ENCODE measurements around the gene GGT6.
"Not testable (repeated sequence)": the region's sequence is repeated elsewhere in the genome, so short reads cannot be mapped to it uniquely, and the experiment has no call there.

The GGT6 gene

GRCh38 chr17:4580291-4580690 lies 19.9 kb upstream of the GGT6 start (continued):
- TF ChIP-seq, protein P1, sequence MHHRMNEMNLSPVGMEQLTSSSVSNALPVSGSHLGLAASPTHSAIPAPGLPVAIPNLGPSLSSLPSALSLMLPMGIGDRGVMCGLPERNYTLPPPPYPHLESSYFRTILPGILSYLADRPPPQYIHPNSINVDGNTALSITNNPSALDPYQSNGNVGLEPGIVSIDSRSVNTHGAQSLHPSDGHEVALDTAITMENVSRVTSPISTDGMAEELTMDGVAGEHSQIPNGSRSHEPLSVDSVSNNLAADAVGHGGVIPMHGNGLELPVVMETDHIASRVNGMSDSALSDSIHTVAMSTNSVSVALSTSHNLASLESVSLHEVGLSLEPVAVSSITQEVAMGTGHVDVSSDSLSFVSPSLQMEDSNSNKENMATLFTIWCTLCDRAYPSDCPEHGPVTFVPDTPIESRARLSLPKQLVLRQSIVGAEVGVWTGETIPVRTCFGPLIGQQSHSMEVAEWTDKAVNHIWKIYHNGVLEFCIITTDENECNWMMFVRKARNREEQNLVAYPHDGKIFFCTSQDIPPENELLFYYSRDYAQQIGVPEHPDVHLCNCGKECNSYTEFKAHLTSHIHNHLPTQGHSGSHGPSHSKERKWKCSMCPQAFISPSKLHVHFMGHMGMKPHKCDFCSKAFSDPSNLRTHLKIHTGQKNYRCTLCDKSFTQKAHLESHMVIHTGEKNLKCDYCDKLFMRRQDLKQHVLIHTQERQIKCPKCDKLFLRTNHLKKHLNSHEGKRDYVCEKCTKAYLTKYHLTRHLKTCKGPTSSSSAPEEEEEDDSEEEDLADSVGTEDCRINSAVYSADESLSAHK (tag by site-specific recombination; IDR thresholded peaks at IDR 0.05) = no peak

GRCh38 chr17:4579678-4580077 lies 19.3 kb upstream of the GGT6 start:
- Histone ChIP-seq H3K27ac (ENCODE audit: extremely low read depth, low read depth, low read length) (no peak overlapping the region), H3K9me3 (ENCODE audit: control insufficient read depth, insufficient read depth, low read depth, low read length) (no peaks in the 10 kb centered on the region), H3K36me3 (ENCODE audit: control insufficient read depth in 2 of 2, insufficient read depth in 1 of 2, low read length in 2 of 2) (no peaks in the 10 kb centered on the region), H3K4me3 (ENCODE audit: low read depth, low read length) (no peak overlapping the region), H3K4me1 (ENCODE audit: control insufficient read depth, insufficient read depth, low read length) (peaks cover 5% of the 10 kb centered on the region; the same call in 1 of the 2 replicates)
- TF ChIP-seq ZFHX2 (tag by site-specific recombination; conservative IDR thresholded peaks at IDR 0.05) = no peak
- no peak for TF ChIP-seq GLI4 (tag by site-specific recombination; IDR thresholded peaks at IDR 0.05)
- TF ChIP-seq IKZF3 (tag by site-specific recombination; IDR thresholded peaks at IDR 0.05) = no peak
- TF ChIP-seq YY2 (tag by site-specific recombination; IDR thresholded peaks at IDR 0.05) = no peak
- TF ChIP-seq YY1 (tag by site-specific recombination; IDR thresholded peaks at IDR 0.05) = no peak
- TF ChIP-seq, protein P2, sequence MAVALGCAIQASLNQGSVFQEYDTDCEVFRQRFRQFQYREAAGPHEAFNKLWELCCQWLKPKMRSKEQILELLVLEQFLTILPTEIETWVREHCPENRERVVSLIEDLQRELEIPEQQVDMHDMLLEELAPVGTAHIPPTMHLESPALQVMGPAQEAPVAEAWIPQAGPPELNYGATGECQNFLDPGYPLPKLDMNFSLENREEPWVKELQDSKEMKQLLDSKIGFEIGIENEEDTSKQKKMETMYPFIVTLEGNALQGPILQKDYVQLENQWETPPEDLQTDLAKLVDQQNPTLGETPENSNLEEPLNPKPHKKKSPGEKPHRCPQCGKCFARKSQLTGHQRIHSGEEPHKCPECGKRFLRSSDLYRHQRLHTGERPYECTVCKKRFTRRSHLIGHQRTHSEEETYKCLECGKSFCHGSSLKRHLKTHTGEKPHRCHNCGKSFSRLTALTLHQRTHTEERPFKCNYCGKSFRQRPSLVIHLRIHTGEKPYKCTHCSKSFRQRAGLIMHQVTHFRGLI (tag by site-specific recombination; IDR thresholded peaks at IDR 0.05) = no peak
- no peak for TF ChIP-seq SCRT1 (tag by site-specific recombination; IDR thresholded peaks at IDR 0.05; ENCODE audit: borderline replicate concordance)
- no peak for TF ChIP-seq TRIM28 (IDR thresholded peaks at IDR 0.05; ENCODE audit: borderline replicate concordance, low read length)
- TF ChIP-seq GFI1B (tag by site-specific recombination; IDR thresholded peaks at IDR 0.05) = no peak
- TF ChIP-seq ZNF350 (tag by site-specific recombination; IDR thresholded peaks at IDR 0.05) = no peak
- TF ChIP-seq ZNF701 (tag by site-specific recombination; IDR thresholded peaks at IDR 0.05) = no peak
- TF ChIP-seq REPIN1 (tag by site-specific recombination; IDR thresholded peaks at IDR 0.05; ENCODE audit: low read depth) = no peak
- no peak for TF ChIP-seq PRDM1 (tag by site-specific recombination; IDR thresholded peaks at IDR 0.05)
- no peak for TF ChIP-seq ZNF354C (tag by site-specific recombination; IDR thresholded peaks at IDR 0.05; ENCODE audit: borderline replicate concordance, low read depth)
- no peak for TF ChIP-seq ZNF426 (tag by site-specific recombination; IDR thresholded peaks at IDR 0.05)
- TF ChIP-seq, protein P3, sequence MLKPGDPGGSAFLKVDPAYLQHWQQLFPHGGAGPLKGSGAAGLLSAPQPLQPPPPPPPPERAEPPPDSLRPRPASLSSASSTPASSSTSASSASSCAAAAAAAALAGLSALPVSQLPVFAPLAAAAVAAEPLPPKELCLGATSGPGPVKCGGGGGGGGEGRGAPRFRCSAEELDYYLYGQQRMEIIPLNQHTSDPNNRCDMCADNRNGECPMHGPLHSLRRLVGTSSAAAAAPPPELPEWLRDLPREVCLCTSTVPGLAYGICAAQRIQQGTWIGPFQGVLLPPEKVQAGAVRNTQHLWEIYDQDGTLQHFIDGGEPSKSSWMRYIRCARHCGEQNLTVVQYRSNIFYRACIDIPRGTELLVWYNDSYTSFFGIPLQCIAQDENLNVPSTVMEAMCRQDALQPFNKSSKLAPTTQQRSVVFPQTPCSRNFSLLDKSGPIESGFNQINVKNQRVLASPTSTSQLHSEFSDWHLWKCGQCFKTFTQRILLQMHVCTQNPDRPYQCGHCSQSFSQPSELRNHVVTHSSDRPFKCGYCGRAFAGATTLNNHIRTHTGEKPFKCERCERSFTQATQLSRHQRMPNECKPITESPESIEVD (tag by site-specific recombination; IDR thresholded peaks at IDR 0.05) = no peak
- POLR2A ChIA-PET = interaction anchor here (1.1 kb wide), 1 partner anchor 24 kb away, joined by 3 read pairs; the partner anchor contains the start of gene MYBBP1A
- CTCF ChIA-PET = interaction anchor here (1.0 to 1.9 kb wide), 2 partner anchors 13 to 14 kb away, joined by 4 to 6 read pairs; no protein-coding TSS in a partner anchor

- CTCF ChIA-PET = interaction anchor here (3.8 kb wide), 1 partner anchor 11 kb away, joined by 23 read pairs; no protein-coding TSS in a partner anchor
- POLR2A ChIA-PET = not testable (repeated sequence)
These were observed 18.0 kb upstream of the GGT6 start for GRCh38 chr17:4578349-4578748.

More at GRCh38 chr17:4578349-4578748, 18.0 kb upstream of the GGT6 start:
- H3K36me3 ChIP-seq (ENCODE audit: control insufficient read depth in 2 of 2, insufficient read depth in 1 of 2, low read length in 2 of 2); H3K9me3 ChIP-seq (ENCODE audit: control insufficient read depth, insufficient read depth, low read depth, low read length); H3K4me1 ChIP-seq (ENCODE audit: control insufficient read depth, insufficient read depth, low read length); H3K4me3 ChIP-seq (ENCODE audit: low read depth, low read length); H3K27ac ChIP-seq (ENCODE audit: extremely low read depth, low read depth, low read length): not testable (repeated sequence)

All from HEK293 (cell line).